CD4-positive, alpha-beta T cell treated with Interleukin-6 for 4 hours (primary cell): Measurements from ENCODE around the gene NUP153.

Experiments used
- DNase-seq: peaks from one replicate; pipeline ENCODE4 v3.0.0-alpha.2; 2020; ENCODE audit warnings: mixed read lengths

NUP153 gene

DNA sequence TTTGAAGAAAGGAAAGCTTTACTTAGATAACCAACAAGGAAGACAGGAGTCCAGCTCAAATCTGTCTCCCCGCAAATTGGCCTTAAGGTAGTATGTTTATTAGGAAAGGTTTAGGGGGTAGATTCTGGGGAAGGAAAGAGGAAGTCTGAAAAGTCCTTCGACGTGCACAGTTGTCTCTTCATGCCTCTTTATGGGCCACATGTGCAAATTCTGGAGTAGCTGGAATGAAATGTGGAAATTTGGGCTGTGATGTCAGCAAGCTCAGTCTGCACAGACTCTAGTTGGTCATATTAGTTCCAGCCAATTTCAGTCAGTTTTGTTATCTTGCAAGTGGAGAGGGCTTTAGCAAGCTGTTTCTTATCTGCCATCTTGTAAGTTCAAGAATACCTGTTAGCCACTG lies 50.1 kb downstream of the NUP153 start:
- DNase-seq = no peak

DNA sequence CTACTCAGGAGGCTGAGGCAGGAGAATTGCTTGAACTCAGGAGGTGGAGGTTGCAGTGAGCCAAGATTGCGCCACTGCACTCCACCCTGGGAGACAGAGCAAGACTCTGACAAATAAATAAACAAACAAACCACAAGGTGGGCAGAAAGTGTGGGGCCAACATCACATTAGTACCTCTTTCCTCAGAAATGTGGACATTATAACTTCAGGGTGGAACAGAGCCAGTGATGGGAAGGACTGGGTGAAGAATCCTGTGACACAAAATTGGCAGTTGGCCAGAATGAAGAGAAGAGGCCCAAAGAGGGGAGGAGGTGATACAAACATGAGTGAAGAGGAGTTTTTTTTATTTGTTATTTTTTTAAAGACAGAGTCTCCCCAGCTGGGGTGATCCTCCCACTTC lies 50.6 kb downstream of the NUP153 start:
- DNase-seq = no peak

DNA sequence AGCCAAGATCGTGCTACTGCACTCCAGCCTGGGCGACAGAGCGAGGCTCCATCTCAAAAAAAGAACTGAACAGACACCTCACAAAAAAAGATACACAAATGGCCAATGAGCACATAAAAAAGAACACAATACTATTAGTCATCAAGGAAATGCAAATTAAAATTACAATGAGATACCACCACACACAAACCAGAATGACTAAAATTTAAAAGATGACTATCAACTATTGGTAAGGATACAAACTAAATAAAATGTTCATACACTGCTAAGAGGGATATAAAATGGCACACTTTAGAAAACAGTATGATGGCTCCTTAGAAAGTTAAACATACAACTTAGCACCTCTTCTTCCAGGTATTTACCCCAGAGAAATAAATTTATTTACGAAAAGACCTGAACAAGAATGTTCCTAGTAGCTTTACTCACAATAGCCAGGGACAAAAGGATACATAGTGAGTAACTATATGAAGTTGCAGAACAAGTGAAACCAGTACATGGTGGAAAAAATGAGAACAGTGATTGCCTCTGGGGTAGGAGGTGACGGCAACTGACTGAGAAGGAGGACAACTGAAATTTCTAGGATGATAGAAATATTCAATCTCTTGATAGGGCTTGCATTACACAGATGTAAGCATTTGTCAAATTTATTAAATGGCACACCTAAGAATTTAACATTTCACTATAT lies 53.4 kb downstream of the NUP153 start:
- no peak for DNase-seq

DNA sequence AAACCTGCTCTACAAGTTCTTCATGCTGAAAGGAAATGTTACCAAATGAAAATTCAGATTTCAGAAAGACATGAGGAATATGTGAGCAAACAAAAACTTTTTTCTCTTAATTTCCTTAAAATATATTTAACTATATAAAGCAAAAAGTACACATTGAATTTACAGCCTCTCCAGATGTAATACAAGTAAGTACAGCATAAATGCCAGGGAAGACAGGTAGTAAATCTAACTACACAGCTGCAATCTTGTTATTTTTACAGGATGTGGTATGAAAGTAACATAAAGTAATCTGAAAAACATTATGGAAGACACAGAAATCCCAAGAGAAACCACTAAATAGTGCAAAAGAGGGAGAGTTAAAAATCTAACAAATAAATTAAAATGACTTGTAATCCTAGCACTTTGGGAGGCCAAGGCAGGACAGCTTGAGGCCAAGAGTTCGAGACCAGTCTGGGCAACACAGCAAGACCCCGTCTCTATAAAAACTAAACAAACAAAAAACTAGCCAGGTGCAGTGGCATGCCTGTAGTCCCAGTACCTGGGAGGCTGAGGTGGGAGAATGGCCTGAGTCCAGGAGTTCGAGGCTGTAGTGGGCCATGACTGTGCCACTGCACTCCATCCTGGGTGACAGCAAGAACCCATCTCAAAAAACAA lies 55.9 kb downstream of the NUP153 start:
- no peak for DNase-seq

DNA sequence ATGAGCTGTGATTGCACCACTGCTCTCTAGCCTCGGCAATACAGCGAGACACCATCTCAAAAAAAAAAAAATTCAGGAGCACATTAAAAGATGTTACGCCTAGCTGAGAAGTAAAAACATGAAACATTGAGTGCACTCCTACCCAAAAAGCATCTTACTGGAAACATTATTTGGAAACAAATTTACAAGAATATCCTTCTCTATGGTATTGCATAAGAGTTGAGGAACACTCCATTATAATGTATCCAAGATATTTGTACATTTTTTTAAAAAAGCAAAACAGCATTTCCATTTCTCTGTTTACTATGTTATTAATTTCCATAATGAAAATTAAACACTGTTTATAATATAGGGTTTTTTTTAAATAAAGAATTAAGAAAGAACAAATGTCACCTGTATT lies 58.0 kb downstream of the NUP153 start:
- DNase-seq = no peak

DNA sequence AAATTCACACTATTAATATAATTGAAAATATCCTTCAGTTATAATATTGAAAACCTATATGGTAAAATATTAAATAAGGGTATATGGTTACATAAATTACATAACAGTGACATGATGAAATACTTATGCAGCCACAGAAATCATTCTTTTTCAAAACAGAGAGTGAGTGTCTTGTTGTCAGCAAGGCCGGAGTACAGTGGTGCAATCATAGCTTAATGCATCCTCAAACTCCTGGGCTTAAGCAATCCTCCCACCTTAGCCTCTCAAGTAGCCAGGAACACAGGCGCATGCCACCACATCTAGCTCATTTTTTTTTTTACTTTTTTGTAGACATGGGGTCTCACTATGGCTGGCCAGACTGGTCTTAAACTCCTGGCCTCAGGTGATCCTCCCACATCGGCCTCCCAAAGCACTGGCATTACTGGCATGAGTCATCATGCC lies 66.2 kb downstream of the NUP153 start:
- no peak for DNase-seq

DNA sequence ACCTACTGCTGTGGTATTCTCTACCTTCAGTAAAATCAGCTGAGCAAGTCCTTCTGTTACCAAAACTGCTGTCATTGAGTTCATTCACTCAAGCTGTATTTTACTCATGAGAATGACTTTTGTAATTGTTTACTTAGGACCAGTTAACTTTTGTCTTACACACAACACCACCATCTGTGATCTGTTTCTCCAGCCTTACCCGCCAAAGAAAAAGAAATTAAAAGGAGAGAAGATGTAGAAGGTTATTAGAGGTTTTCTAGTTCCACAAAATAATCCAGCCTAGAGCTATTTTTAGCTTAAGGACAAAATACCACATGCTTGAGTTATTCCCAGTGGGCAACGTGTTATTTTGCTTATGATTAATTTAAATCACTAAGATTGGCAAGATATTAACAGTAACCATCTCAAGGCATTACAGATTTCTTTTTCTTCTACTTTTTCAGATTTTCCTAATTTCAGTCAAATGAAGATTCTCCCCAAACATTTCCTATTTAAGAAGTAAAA lies 68.5 kb downstream of the NUP153 start:
- no peak for DNase-seq

DNA sequence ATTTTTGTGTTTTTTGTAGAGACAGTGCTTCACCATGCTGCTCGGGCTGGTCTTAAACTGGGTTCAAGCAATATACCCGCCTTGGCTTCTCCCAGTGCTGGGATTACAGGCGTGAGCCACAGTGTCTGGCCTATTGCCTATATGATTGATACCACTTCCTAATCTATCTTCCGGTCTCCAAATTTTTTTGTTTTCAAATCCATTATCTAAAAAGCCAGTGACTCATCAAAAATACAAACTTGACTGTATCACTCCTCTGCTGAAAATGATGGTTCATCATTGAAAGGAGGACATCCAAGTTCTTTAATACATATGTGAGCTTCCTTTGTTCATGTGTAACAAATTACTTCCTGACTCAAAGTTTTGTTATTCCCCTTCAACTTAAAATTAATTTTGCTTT lies 71.2 kb downstream of the NUP153 start:
- no peak for DNase-seq

DNA sequence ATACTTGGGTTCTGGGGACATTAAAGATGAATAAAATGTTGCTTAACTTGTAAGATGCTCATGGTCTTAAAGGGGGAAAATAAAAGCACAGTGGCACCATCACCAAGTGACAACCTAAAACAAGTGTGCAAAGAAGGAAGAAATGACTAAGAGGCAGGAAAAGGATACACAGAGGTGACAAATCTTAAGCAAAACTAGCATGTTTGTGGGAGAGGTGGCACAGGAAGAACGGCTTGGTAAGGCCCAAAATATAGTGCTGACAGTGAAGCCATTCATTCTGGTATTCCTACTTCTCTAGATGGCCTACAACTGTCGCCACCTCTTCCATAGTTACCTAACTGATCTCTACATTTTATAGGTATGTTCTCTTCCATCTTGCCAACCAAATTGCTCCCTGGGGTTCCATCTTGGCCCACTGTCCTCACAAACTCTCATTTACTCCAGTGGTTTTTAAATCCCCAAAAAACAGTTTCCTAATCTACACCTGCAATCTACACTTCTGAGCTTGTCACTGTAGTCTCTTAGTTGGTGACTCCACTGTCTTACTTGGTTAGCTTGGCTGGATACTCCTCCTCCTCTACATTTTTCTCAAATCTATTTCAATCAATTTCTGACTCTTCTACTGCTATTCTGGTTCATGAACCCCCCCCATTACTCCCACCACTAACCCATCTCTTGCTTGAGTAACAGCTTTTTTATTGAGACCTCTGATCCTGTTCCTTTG lies 73.1 kb downstream of the NUP153 start:
- DNase-seq = peak; percentile 22

DNA sequence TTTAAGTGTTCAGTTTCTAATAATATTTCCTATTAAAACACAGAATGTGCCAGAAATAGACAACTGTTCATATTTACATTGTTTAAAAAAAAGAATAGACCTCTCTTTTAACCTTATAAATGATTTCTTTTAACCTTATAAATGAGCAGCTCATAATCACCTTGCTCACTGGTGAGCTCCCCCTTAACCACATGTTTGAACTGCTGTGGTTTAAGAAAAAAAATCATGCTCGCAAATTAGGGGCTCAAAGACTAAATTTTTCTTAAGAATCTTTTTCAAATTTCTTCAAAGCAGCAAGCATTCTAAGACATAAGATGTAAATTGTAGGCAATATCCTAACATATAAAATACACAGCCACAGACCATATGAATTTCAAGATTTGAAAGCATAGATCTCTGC lies 73.8 kb downstream of the NUP153 start:
- no peak for DNase-seq

DNA sequence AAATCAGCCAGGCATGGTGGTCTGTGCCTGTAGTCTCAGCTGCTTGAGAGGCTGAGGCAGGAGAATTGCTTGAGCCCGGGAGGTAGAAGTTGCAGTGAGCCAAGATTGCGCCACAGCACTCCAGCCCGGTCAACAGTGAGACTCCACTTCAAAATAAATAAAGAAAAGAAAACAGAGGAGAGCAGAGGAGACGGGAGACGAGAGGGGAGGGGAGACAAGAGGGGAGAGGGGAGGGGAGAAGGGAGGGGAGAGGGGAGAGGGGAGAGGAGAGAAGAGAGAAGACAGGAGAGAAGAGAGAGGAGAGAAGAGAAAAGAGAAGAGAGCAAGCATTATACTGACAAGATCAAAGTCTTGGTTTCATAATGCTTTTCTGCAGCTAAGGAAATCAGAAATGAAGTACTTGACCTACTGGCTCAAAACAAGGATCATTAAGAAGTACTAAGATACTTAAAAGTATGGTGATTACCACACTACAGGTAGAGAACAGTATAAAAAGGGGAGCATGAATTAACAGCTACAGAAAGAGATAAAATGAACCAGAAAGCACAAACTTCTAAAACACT lies 76.1 kb downstream of the NUP153 start:
- DNase-seq = no peak

DNA sequence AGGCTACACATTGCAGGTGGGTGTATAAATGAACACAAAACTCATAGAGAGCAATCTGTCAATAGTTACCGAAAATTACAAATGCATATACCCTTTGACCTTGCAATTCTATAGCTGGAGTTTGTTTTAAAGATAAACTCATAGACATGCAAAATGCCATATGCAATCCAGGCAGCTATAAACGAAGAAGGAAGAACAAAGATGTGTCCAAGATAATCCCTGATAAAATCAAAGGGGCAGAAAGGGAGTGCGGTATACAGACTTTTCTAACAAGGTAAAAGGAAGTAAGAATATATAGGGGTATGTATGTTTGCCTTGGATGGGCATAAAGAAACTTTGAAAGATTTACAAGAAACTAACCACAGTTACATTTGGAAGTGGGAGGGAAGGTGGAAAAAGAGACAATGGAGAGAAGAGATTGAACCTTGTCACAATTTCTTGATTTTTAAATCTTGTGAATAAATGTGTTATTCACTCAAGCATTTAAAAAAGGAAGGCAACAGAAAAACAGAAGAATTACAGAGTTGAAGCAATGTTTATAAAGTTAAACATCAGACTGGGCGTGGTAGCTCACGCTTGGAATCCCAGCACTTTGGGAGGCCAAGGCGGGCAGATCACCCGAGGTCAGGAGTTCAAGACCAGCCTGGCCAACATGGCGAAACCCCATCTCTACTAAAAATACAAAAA lies 76.8 kb downstream of the NUP153 start:
- DNase-seq = no peak

DNA sequence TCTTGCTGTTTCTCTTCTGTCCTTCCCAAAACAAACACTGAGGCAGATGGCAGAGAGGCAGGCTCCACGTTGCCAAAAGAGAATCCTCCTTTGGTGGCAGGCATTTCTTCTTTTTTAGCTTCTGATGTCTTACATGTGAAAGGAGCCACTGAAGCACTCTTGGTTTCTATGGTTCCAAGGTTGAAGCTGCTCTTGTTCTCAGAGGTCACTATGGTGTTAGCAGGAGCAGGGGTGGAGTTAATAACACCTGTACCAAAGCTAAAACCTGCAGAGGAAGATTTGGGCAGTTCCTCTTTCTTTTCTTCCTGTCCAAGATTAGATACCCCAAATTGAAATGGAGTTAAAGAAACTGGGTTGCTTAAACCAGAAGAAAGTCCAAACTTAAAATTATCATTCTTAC lies 77.9 kb downstream of the NUP153 start:
- no peak for DNase-seq

DNA sequence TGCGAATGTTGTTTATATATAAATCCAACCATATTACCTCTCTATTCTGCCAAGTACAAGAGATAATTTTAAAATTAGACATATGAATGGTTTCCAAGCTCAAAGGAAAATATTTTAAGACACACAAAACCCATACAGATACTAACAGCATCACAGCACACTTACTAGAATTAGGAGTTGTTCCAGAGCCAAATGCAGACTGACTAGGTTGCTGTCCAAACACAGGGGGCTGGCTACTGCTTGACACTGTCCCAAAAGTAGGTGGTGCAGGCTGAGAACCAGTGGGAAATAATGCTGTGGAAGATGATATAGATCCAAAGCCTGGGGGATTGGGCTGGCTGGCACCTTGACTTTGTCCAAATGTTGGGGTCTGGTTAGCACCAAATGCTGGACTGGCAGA lies 82.3 kb downstream of the NUP153 start:
- DNase-seq = no peak

DNA sequence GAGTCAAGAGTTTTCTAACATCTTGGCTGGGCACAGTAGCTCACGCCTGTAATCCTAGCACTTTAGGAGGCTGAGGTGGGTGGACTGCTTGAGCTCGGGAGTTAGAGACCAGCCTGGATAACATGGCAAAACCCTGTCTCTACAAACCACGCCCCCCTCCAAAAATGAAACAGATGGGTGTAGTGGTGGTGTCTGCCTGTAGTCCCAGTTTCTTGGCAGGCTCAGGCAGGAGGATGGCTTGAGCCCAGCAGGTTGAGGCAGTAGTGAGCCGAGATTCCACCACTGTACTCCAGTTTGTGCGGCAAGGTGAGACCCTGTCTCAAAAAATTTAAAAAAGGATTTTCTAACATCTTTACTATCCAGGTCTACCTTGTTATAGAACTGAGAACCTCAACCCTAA lies 84.6 kb downstream of the NUP153 start:
- no peak for DNase-seq

DNA sequence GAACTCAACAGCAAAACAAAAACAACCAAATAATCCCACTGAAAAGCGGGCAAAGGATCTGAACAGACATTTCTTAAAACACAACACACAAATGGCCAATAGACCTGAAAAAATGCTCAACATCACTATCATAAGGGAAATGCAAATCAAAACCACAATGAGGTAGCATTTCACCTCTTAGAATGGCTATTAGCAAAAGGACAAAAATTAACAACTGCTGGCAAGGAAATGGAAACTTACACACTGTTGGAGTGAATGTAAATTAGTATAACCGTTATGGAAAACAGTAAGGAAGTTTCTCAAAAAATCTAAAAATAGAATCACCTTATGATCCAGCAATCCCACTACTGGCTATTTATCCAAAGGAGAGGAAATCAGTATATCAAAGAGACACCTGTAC lies 85.7 kb downstream of the NUP153 start:
- no peak for DNase-seq

DNA sequence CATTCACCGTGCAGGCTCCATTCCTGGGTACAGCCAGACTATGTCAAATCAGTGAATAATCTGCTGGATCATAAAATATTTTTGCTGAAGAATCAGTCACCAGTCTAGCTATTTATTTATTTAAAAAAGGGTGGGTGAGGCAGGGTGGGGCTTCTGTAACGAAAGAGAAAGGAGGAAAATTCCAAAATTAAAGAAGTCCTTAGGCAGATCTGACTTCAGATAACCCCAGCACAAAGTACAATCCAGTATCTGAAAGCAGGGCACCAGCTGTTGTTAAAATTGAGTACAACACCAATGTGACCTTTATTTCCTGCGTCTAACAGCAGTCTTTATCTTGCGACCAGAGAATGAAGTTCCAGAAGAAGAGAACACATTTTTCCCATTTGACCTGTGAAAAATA lies 90.9 kb downstream of the NUP153 start:
- no peak for DNase-seq

DNA sequence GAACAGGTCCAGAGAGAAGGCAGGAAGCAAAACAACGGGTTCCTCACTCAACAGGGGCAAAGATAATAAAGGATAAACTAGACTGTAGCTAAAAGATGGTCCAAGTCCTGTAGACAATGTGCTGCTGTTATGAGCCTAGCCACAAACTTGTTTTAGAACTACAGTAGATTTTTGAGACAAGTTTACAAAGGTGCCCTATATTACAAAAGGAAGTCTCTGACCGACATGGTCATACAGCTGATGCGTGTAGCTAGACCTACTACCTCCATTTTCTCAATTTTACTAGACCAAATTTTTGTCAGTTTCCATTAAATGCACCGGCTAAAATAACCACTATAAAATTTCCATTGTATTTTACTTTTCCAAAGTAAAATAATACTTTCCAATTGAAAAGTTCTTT lies 94.7 kb downstream of the NUP153 start:
- no peak for DNase-seq

DNA sequence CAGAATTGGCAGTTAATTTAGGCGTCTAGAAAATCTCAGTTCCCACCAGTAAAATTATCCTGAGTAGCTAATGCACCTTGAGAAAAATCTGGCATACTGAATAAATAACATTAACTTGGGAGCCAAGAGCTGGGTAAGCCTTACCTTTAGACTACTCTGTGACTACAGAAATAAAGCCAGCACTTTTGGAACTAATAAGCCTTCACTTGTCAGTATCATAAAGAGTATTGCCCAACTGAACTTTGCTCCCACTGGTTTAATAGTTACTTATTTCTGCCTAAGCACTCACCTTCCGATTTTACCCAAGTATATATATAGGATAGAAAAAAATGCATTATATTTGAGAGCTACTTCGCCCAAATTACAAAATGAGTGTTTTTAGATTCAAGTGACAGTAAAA lies 95.9 kb downstream of the NUP153 start:
- DNase-seq = no peak

DNA sequence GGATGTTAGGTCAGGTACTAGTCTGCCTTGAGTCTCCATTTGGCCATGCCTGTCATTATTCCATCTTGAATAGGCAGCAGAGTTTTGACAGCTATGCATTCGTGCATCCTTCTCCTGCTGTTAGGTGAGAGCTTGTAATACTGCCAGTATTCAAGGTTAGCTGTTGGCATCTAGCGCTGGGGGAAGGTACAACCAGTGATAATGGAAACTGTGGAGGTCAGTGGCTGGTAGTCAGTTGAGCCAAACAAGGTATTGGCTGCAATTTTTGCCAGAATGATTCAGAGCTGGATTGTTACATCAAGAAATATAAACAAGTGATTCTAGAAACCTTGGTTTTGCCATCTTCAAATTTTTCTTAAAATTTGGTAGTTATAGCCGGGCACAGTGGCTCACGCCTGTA lies 100.1 kb downstream of the NUP153 start:
- no peak for DNase-seq

DNA sequence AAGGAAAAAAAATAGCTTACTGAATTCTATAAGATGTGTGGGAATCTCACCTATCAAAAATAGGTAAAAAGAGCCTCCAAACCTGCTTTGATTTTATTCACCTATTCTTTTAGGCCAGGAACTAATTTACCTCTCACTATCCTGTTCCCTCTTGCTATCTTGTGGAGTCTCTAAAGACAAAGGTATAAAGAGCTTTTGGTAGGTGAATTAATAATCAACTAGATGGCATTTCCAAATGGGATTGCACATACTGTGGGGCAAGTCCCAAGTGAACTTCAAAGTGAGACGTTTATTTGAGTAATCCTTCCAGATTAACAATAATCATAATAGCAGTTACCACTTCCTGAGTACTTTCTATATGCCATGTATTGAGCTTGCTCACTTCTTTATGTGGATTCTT lies 103.8 kb downstream of the NUP153 start:
- no peak for DNase-seq

DNA sequence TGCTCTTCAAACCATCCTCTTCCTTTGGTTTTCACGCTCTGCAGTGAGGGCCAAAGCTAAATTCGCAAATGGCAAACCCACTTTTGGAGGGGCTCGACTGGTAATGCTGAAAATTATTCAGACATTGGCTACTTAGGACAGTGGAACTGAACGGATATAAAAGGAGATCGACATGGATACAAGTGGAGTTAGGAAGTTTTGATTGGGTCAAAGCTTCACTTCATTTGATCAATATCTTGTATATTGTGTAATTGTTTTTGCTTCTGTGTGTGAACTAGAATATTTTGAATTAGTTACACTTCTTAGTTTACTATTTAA lies 105.4 kb downstream of the NUP153 start:
- no peak for DNase-seq
